Vagina (tissue), 2 donors: Measurements from ENCODE around the gene FKBP10. TPM values are rescaled to one million over a fixed set of nuclear protein-coding genes. Genes with fewer than 3 reads are reported as not detected.
"Not testable (repeated sequence)": the region's sequence is repeated elsewhere in the genome, so short reads cannot be mapped to it uniquely, and the experiment has no call there.

Experiments
- DNase-seq, 2 donors: peaks; one replicate each; pipeline ENCODE4 v3.0.0-alpha.2; 2017; ENCODE audit errors: extremely low spot score in 2 of 2
- H3K27ac ChIP-seq: fragments of 200-600 bp; sonication (generic); one replicate; pipeline ENCODE4 v1.5.1; 2019
- H3K27me3 ChIP-seq: fragments of 200-600 bp; sonication (generic); one replicate; pipeline ENCODE4 v1.5.1; 2019
- H3K36me3 ChIP-seq, 2 donors: fragments of 200-600 bp; sonication (generic); one replicate each; pipeline ENCODE4 v1.5.1; 2017 to 2019
- H3K4me1 ChIP-seq: fragments of 200-600 bp; sonication (generic); one replicate; pipeline ENCODE4 v1.5.1; 2019
- H3K4me3 ChIP-seq, 2 donors: fragments of 200-600 bp; sonication (generic); 1 replicate in 1 of 2; 2 replicates in 1 of 2; pipeline ENCODE4 v1.5.1; 2016 to 2019
- H3K9me3 ChIP-seq: fragments of 200-600 bp; sonication (generic); one replicate; pipeline ENCODE4 v1.5.1; 2019
- CTCF ChIP-seq, 3 experiments: fragments of 450-650 bp in 2 of 3; fragments of 200-600 bp in 1 of 3; sonication (generic) in 1 of 3; IDR thresholded peaks; one replicate each; pipeline ENCODE4 v1.5.1; 2017 to 2019; ENCODE audit warnings: antibody characterized with exemption in 3 of 3, mild to moderate bottlenecking in 2 of 3, moderate library complexity in 2 of 3
- POLR2A ChIP-seq, 2 donors: fragments of 450-650 bp; IDR thresholded peaks; one replicate each; pipeline ENCODE4 v1.6.1; 2017; ENCODE audit warnings: antibody characterized with exemption in 2 of 2, mild to moderate bottlenecking in 2 of 2, moderate library complexity in 2 of 2
- POLR2AphosphoS5 ChIP-seq, 2 donors: sonication (generic); formaldehyde crosslinking; IDR thresholded peaks; one replicate each; pipeline ENCODE4 v1.9.0; 2017; ENCODE audit warnings: antibody characterized with exemption in 2 of 2, mild to moderate bottlenecking in 2 of 2, low read depth in 1 of 2; ENCODE audit not compliant: insufficient read depth in 1 of 2
- intact Hi-C: fragments of 100-400 bp; cut with DNase I; formaldehyde crosslinking; loops from one replicate; pipeline ENCODE4 v1.15.1; 2023
- total RNA-seq: library from RNA; depleted of rRNA; stranded (reverse); fragments of >200 nt; gene quantifications from one replicate; pipeline ENCODE4 v1.2.3, GENCODE V29; 2016

FKBP10 gene
- total RNA-seq, 1 donor from 2014 or later = 53.5 TPM

- DNase-seq = no peak
- H3K27ac ChIP-seq = no peak overlapping the region
- no peaks in the 10 kb centered on the region for H3K36me3 ChIP-seq
- no peak for TF ChIP-seq POLR2AphosphoS5 (IDR thresholded peaks at IDR 0.05; ENCODE audit: insufficient read depth in 1 of 2, low read depth in 1 of 2)
- no peak for TF ChIP-seq CTCF (IDR thresholded peaks at IDR 0.05)
- TF ChIP-seq POLR2A (IDR thresholded peaks at IDR 0.05) = no peak
- H3K27me3 ChIP-seq = no peaks in the 10 kb centered on the region
- H3K9me3 ChIP-seq = no peaks in the 10 kb centered on the region
- intact Hi-C loops = no loop called here
- H3K4me1 ChIP-seq = peaks cover 12% of the 10 kb centered on the region
- H3K4me3 ChIP-seq = no peak overlapping the region
Measured at GRCh38 chr17:41844971-41845370, 32.2 kb downstream of the FKBP10 start.

- no peaks in the 10 kb centered on the region for H3K9me3 ChIP-seq
- no peak overlapping the region for H3K27ac ChIP-seq
- peaks cover 0 to 10% of the 10 kb centered on the region in 2 donors for H3K36me3 ChIP-seq
- H3K27me3 ChIP-seq = no peaks in the 10 kb centered on the region
- no peak for TF ChIP-seq POLR2A (IDR thresholded peaks at IDR 0.05)
- no peak for TF ChIP-seq POLR2AphosphoS5 (IDR thresholded peaks at IDR 0.05; ENCODE audit: insufficient read depth in 1 of 2, low read depth in 1 of 2)
- no peak for TF ChIP-seq CTCF (IDR thresholded peaks at IDR 0.05)
- H3K4me1 ChIP-seq = peaks cover 22% of the 10 kb centered on the region
- no peak overlapping the region for H3K4me3 ChIP-seq
- no peak for DNase-seq
- intact Hi-C loops = no loop called here
Measured at GRCh38 chr17:41848788-41849187, 36.0 kb downstream of the FKBP10 start.

- DNase-seq = no peak
- Histone ChIP-seq H3K4me1 (peaks cover 22% of the 10 kb centered on the region), H3K36me3 (peaks cover 0 to 15% of the 10 kb centered on the region in 2 donors), H3K9me3 (no peaks in the 10 kb centered on the region), H3K4me3 (no peak overlapping the region), H3K27ac (no peak overlapping the region), H3K27me3 (no peaks in the 10 kb centered on the region)
- TF ChIP-seq CTCF (IDR thresholded peaks at IDR 0.05) (no peak), POLR2AphosphoS5 (IDR thresholded peaks at IDR 0.05; ENCODE audit: insufficient read depth in 1 of 2, low read depth in 1 of 2) (no peak), POLR2A (IDR thresholded peaks at IDR 0.05) (no peak)
- intact Hi-C loops = no loop called here
Measured at GRCh38 chr17:41849251-41849990, 36.6 kb downstream of the FKBP10 start.

- peaks cover 0 to 23% of the 10 kb centered on the region in 2 donors for H3K36me3 ChIP-seq
- H3K4me3 ChIP-seq, H3K9me3 ChIP-seq, DNase-seq, intact Hi-C loops, H3K27ac ChIP-seq, H3K27me3 ChIP-seq: not testable (repeated sequence)
- peaks cover 22% of the 10 kb centered on the region for H3K4me1 ChIP-seq
Measured at GRCh38 chr17:41851382-41851781, 38.6 kb downstream of the FKBP10 start.

- no peak overlapping the region for H3K27ac ChIP-seq
- H3K36me3 ChIP-seq = no peaks in the 10 kb centered on the region
- H3K9me3 ChIP-seq = no peaks in the 10 kb centered on the region
- H3K4me3 ChIP-seq = no peak overlapping the region
- peaks cover 39% of the 10 kb centered on the region for H3K4me1 ChIP-seq
- intact Hi-C loops = no loop called here
- TF ChIP-seq POLR2AphosphoS5 (IDR thresholded peaks at IDR 0.05; ENCODE audit: insufficient read depth in 1 of 2, low read depth in 1 of 2) = no peak
- TF ChIP-seq POLR2A (IDR thresholded peaks at IDR 0.05) = no peak
- TF ChIP-seq CTCF (IDR thresholded peaks at IDR 0.05) = no peak
- no peak for DNase-seq
- no peaks in the 10 kb centered on the region for H3K27me3 ChIP-seq
Measured at GRCh38 chr17:41860254-41860931, 47.6 kb downstream of the FKBP10 start.
